Ishikawa (cell line): ENCODE data around the gene CDT1.

Experiments
- CEBPB ChIP-seq: IDR thresholded peaks from 2 replicates; pipeline ENCODE4 v1.6.1; 2012
- CREB1 ChIP-seq: IDR thresholded peaks from 2 replicates; pipeline ENCODE4 v1.6.1; 2012; ENCODE audit warnings: low read depth
- EGR1 ChIP-seq: IDR thresholded peaks from 2 replicates; pipeline ENCODE4 v1.6.1; 2012
- EP300 ChIP-seq: IDR thresholded peaks from 2 replicates; pipeline ENCODE4 v1.6.1; 2012; ENCODE audit warnings: borderline replicate concordance
- FOXM1 ChIP-seq: IDR thresholded peaks from 2 replicates; pipeline ENCODE4 v1.6.1; 2012; ENCODE audit warnings: low read depth, borderline replicate concordance
- MAX ChIP-seq: IDR thresholded peaks from 2 replicates; pipeline ENCODE4 v1.6.1; 2012
- NFIC ChIP-seq: IDR thresholded peaks from 2 replicates; pipeline ENCODE4 v1.6.1; 2012
- RAD21 ChIP-seq: IDR thresholded peaks from 2 replicates; pipeline ENCODE4 v1.6.1; 2012; ENCODE audit warnings: low read depth
- TAF1 ChIP-seq: IDR thresholded peaks from 2 replicates; pipeline ENCODE4 v1.6.1; 2012; ENCODE audit warnings: low read depth, mild to moderate bottlenecking
- TCF12 ChIP-seq: IDR thresholded peaks from 2 replicates; pipeline ENCODE4 v1.6.1; 2012; ENCODE audit warnings: low read depth
- TEAD4 ChIP-seq: IDR thresholded peaks from 2 replicates; pipeline ENCODE4 v1.6.1; 2012
- YY1 ChIP-seq: IDR thresholded peaks from 2 replicates; pipeline ENCODE4 v1.6.1; 2012; ENCODE audit warnings: low read depth
- ZBTB7A ChIP-seq: IDR thresholded peaks from 2 replicates; pipeline ENCODE4 v1.6.1; 2012; ENCODE audit warnings: low read depth
- TF ChIP-seq, protein P1 (sequence below): IDR thresholded peaks from 2 replicates; pipeline ENCODE4 v1.6.1; 2012; ENCODE audit warnings: low read depth, mild to moderate bottlenecking
- TF ChIP-seq, protein P2 (sequence below): IDR thresholded peaks from 2 replicates; pipeline ENCODE4 v1.6.1; 2012

The CDT1 gene

GRCh38 chr16:88778541-88779065 lies 25.0 kb upstream of the CDT1 start:
- TF ChIP-seq TCF12 (no peak), YY1 (no peak), MAX (no peak), CREB1 (no peak), ZBTB7A (no peak), EGR1 (no peak), TEAD4 (no peak), RAD21 (no peak), NFIC (no peak), FOXM1 (no peak), EP300 (no peak), TAF1 (no peak)
- TF ChIP-seq, protein P1, sequence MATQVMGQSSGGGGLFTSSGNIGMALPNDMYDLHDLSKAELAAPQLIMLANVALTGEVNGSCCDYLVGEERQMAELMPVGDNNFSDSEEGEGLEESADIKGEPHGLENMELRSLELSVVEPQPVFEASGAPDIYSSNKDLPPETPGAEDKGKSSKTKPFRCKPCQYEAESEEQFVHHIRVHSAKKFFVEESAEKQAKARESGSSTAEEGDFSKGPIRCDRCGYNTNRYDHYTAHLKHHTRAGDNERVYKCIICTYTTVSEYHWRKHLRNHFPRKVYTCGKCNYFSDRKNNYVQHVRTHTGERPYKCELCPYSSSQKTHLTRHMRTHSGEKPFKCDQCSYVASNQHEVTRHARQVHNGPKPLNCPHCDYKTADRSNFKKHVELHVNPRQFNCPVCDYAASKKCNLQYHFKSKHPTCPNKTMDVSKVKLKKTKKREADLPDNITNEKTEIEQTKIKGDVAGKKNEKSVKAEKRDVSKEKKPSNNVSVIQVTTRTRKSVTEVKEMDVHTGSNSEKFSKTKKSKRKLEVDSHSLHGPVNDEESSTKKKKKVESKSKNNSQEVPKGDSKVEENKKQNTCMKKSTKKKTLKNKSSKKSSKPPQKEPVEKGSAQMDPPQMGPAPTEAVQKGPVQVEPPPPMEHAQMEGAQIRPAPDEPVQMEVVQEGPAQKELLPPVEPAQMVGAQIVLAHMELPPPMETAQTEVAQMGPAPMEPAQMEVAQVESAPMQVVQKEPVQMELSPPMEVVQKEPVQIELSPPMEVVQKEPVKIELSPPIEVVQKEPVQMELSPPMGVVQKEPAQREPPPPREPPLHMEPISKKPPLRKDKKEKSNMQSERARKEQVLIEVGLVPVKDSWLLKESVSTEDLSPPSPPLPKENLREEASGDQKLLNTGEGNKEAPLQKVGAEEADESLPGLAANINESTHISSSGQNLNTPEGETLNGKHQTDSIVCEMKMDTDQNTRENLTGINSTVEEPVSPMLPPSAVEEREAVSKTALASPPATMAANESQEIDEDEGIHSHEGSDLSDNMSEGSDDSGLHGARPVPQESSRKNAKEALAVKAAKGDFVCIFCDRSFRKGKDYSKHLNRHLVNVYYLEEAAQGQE = no peak
- TF ChIP-seq, protein P2, sequence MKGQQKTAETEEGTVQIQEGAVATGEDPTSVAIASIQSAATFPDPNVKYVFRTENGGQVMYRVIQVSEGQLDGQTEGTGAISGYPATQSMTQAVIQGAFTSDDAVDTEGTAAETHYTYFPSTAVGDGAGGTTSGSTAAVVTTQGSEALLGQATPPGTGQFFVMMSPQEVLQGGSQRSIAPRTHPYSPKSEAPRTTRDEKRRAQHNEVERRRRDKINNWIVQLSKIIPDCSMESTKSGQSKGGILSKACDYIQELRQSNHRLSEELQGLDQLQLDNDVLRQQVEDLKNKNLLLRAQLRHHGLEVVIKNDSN = no peak

- TF ChIP-seq, protein P2 = no peak
- TF ChIP-seq NFIC = no peak
- no peak for TF ChIP-seq CREB1
- TF ChIP-seq RAD21 = no peak
- TF ChIP-seq EGR1 = no peak
- TF ChIP-seq MAX = no peak
- TF ChIP-seq TAF1 = no peak
- no peak for TF ChIP-seq YY1
- no peak for TF ChIP-seq CEBPB
- TF ChIP-seq ZBTB7A = no peak
- no peak for TF ChIP-seq TCF12
Observed at GRCh38 chr16:88779406-88780141, 24.0 kb upstream of the CDT1 start.

DNA sequence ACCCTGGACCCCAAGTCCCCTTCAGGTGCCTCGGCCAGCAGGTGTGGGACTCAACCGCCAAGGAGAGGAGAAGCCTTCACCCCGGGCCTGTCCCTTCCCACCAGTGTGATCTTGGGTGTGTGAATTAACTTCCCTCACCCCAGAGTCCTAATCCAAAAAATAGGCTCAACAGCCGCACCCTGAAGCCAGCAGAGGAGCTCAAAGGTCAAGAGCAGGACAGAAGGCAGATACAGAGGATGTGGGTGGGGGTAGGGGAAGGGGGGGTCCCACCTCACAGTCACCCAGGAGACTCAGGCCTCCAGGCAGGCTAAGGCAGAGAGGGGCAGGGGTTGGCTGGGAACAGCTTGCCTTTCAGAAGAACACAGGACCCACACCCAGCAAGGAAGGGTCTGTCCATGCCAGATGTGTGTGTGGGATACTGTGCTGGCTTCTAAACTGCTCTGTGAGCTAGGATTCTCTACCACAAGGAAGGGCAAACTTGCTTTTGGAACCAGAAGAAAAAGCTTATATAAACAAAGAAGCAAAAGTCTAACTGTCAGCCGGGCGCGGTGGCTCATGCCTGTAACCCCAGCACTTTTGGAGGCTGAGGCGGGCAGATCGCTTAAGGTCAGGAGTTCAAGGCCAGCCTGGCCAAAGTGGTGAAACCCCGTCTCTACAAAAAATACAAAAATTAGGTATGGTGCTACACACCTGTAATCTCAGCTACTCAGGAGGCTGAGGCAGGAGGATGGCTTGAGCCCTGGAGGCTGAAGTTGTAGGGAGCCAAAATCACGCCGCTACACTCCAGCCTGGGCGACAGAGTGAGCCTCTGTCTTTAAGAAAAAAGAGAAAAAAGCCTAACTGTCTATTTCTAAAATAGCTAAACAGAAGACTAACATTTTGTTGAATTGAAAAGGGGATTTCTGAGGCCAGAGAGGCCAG lies 23.2 kb upstream of the CDT1 start:
- TF ChIP-seq, protein P2 = no peak
- TF ChIP-seq YY1 = no peak
- TF ChIP-seq CEBPB = no peak
- TF ChIP-seq FOXM1 = no peak
- no peak for TF ChIP-seq NFIC
- TF ChIP-seq CREB1 = no peak
- TF ChIP-seq RAD21 = no peak
- TF ChIP-seq MAX = no peak
- TF ChIP-seq TCF12 = no peak
- no peak for TF ChIP-seq EGR1
- TF ChIP-seq, protein P1 = no peak
- TF ChIP-seq ZBTB7A = no peak
- no peak for TF ChIP-seq TAF1
- TF ChIP-seq EP300 = no peak
- TF ChIP-seq TEAD4 = no peak

GRCh38 chr16:88781140-88782077 lies 22.2 kb upstream of the CDT1 start:
- TF ChIP-seq FOXM1 = no peak
- no peak for TF ChIP-seq RAD21
- TF ChIP-seq TCF12 = no peak
- TF ChIP-seq ZBTB7A = no peak
- TF ChIP-seq, protein P2 = no peak
- TF ChIP-seq MAX = no peak
- TF ChIP-seq, protein P1 = no peak
- TF ChIP-seq EP300 = no peak
- no peak for TF ChIP-seq TEAD4
- no peak for TF ChIP-seq TAF1
- no peak for TF ChIP-seq CEBPB
- TF ChIP-seq EGR1 = no peak
- TF ChIP-seq CREB1 = no peak
- no peak for TF ChIP-seq YY1
